Psoas muscle (tissue), 8 donors: ENCODE measurements around the gene BTG1. TPM values are rescaled to one million over a fixed set of nuclear protein-coding genes. Genes with fewer than 3 reads are reported as not detected.

Experiments used
- ATAC-seq, 4 donors: fragments of 200-7000 bp; cut with Tn5 transposase; one replicate each; pipeline ENCODE4 v1.9.1; 2020; ENCODE audit warnings: moderate library complexity in 3 of 4, mild to moderate bottlenecking in 2 of 4
- DNase-seq, 2 donors: peaks; one replicate each; pipeline ENCODE4 v3.0.0-alpha.2; 2020
- H3K27ac ChIP-seq: fragments of 200-600 bp; one replicate; pipeline ENCODE4 v1.8.0; 2022
- H3K27me3 ChIP-seq, 3 donors: fragments of 200-600 bp in 1 of 3; one replicate each; pipeline versions ENCODE4 v1.6.1 to v1.8.0; 2013 to 2022; ENCODE audit warnings: low read length in 2 of 3, mild to moderate bottlenecking in 2 of 3, moderate library complexity in 1 of 3; ENCODE audit not compliant: insufficient read depth in 3 of 3
- H3K36me3 ChIP-seq, 2 donors: fragments of 200-600 bp in 1 of 2; one replicate each; pipeline versions ENCODE4 v1.6.1 to v1.8.0; 2013 to 2022; ENCODE audit warnings: low read depth in 1 of 2, mild to moderate bottlenecking in 1 of 2, moderate library complexity in 1 of 2; ENCODE audit not compliant: insufficient read depth in 1 of 2
- H3K4me1 ChIP-seq: fragments of 200-600 bp; one replicate; pipeline ENCODE4 v1.8.0; 2022
- H3K4me3 ChIP-seq: fragments of 200-600 bp; one replicate; pipeline ENCODE4 v1.8.0; 2022; ENCODE audit warnings: mild to moderate bottlenecking
- H3K9me3 ChIP-seq: fragments of 200-600 bp; one replicate; pipeline ENCODE4 v1.8.0; 2022
- WGBS, 3 donors: extraction: QIAGEN DNeasy Blood & Tissue Kit; methylation state at CpG; one replicate each; pipeline versions ENCODE4 v1.1.6 to v1.1.7; 2013; 5-methylcytosine and 5-hydroxymethylcytosine counted together
- intact Hi-C, 2 donors: fragments of 100-400 bp; cut with DNase I; formaldehyde crosslinking; loops; one replicate each; pipeline versions ENCODE4 v1.11.0 to v1.14.2; 2022
- polyA plus RNA-seq, 3 donors: library from polyadenylated mRNA; stranded (reverse); fragments of 200-250 nt; gene quantifications; one replicate each; pipeline ENCODE4 v1.2.3, GENCODE V29; 2013
- total RNA-seq, 4 donors: library from RNA; stranded (reverse); fragmentation: NEBNext Ultra II Directional in 2 of 4; extraction: Animal tissue kit (Norgen Biotek cat#: 25700) in 2 of 4; gene quantifications; one replicate each; pipeline versions ENCODE4 v1.2.1 to v1.2.4, GENCODE V29; 2021 to 2023
- TF ChIP-seq, protein P1 (sequence below): fragments of 200-600 bp; IDR thresholded peaks from one replicate; pipeline ENCODE4 v1.8.0; 2022; ENCODE audit warnings: antibody characterized with exemption
- donor health status: healthy with polysubstance abuse.
- donor health status: DM: no; HTN: no; CAD: no; lungs with moderate emphysema.
- donor health status: Bipolar disorder and iron deficiency.
- donor health status: healthy.
- donor health status: DM: yes; HTN: yes; CAD: no.
- donor health status: DM: no; HTN: no; CAD: no.
- donor health status: DM: no; HTN: no; CAD: no.
- donor health status: DM: yes; HTN: yes; CAD: no.

Gene BTG1
- total and polyA plus RNA-seq, 7 donors: 9.9 to 34.2 (median 18.4) TPM

- intact Hi-C loops: no loop called here
- no peaks in the 10 kb centered on the region for H3K9me3 ChIP-seq
- TF ChIP-seq, protein P1, sequence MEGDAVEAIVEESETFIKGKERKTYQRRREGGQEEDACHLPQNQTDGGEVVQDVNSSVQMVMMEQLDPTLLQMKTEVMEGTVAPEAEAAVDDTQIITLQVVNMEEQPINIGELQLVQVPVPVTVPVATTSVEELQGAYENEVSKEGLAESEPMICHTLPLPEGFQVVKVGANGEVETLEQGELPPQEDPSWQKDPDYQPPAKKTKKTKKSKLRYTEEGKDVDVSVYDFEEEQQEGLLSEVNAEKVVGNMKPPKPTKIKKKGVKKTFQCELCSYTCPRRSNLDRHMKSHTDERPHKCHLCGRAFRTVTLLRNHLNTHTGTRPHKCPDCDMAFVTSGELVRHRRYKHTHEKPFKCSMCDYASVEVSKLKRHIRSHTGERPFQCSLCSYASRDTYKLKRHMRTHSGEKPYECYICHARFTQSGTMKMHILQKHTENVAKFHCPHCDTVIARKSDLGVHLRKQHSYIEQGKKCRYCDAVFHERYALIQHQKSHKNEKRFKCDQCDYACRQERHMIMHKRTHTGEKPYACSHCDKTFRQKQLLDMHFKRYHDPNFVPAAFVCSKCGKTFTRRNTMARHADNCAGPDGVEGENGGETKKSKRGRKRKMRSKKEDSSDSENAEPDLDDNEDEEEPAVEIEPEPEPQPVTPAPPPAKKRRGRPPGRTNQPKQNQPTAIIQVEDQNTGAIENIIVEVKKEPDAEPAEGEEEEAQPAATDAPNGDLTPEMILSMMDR: no peak
- no peak overlapping the region for H3K4me3 ChIP-seq
- DNase-seq: no peak
- no peak overlapping the region for H3K27ac ChIP-seq
- no peak for ATAC-seq
- no peaks in the 10 kb centered on the region for H3K36me3 ChIP-seq
- 85 to 97% (median 96%) methylated on average over 6 of the region's 6 CpGs for WGBS, 3 donors
- H3K27me3 ChIP-seq: no peaks in the 10 kb centered on the region
- no peaks in the 10 kb centered on the region for H3K4me1 ChIP-seq
Observed at GRCh38 chr12:92156704-92157395, 11.2 kb upstream of the BTG1 start.

GRCh38 chr12:92156139-92156538, 10.5 kb upstream of the BTG1 start:
- intact Hi-C loops: no loop called here
- TF ChIP-seq, protein P1: no peak
- Histone ChIP-seq H3K4me3 (no peak overlapping the region), H3K9me3 (no peaks in the 10 kb centered on the region), H3K4me1 (no peaks in the 10 kb centered on the region), H3K36me3 (no peaks in the 10 kb centered on the region), H3K27me3 (no peaks in the 10 kb centered on the region), H3K27ac (no peak overlapping the region)
- DNase-seq: no peak
- no peak for ATAC-seq
- WGBS, 3 donors: 90 to 96% (median 91%) methylated on average over 2 of the region's 2 CpGs

GRCh38 chr12:92155733-92156132, 10.1 kb upstream of the BTG1 start:
- 96 to 97% (median 97%) methylated on average over 2 of the region's 2 CpGs for WGBS, 3 donors
- no peak overlapping the region for H3K27ac ChIP-seq
- TF ChIP-seq, protein P1: no peak

DNA sequence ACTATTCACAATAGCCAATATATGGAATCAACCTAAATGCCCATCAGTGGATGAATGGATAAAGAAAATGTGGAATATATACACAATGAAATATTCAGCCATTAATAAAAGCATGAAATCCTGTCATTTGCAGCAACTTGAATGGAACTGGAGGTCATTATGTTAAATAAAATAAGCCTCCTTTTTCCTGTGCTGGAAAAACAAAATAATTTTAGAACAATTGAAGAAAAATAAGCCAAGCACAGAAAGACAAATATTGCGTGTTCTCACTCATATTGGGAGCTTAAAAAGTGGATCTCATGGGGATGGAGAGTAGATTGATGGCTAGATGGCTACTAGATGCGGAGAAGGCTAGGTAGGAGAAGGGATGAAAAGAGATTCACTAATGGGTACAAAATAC, 6.3 kb upstream of the BTG1 start:
- intact Hi-C loops: no loop called here
- H3K4me3 ChIP-seq: no peak overlapping the region
- DNase-seq (no peak), ATAC-seq (no peak)
- WGBS, 3 donors: 89 to 94% (median 93%) methylated on average over 2 of the region's 2 CpGs
- TF ChIP-seq, protein P1: no peak
- no peaks in the 10 kb centered on the region for H3K9me3 ChIP-seq
- H3K27ac ChIP-seq: no peak overlapping the region
- H3K27me3 ChIP-seq: no peaks in the 10 kb centered on the region
- no peaks in the 10 kb centered on the region for H3K4me1 ChIP-seq
- no peaks in the 10 kb centered on the region for H3K36me3 ChIP-seq

More at GRCh38 chr12:92155733-92156132, 10.1 kb upstream of the BTG1 start:
- Histone ChIP-seq H3K4me3 (no peak overlapping the region), H3K36me3 (no peaks in the 10 kb centered on the region), H3K9me3 (no peaks in the 10 kb centered on the region), H3K4me1 (no peaks in the 10 kb centered on the region), H3K27me3 (no peaks in the 10 kb centered on the region)
- intact Hi-C loops: no loop called here
- DNase-seq (no peak), ATAC-seq (no peak)

- H3K27me3 ChIP-seq: no peaks in the 10 kb centered on the region
- no peak for DNase-seq
- ATAC-seq: no peak
- 95 to 98% (median 98%) methylated on average over 8 of the region's 8 CpGs for WGBS, 3 donors
- no peaks in the 10 kb centered on the region for H3K4me1 ChIP-seq
- no peak overlapping the region for H3K27ac ChIP-seq
- intact Hi-C loops: loop anchor here (5.0 to 10.0 kb wide), 3 partner anchors 335 to 413 kb away; no protein-coding TSS in a partner anchor
- H3K9me3 ChIP-seq: no peaks in the 10 kb centered on the region
- TF ChIP-seq, protein P1: no peak
- H3K36me3 ChIP-seq: no peaks in the 10 kb centered on the region
- H3K4me3 ChIP-seq: no peak overlapping the region
Observed at GRCh38 chr12:92149563-92149962, 3.9 kb upstream of the BTG1 start.
